Measurements from ENCODE around the gene CRISPLD2. TPM values are rescaled to one million over a fixed set of nuclear protein-coding genes. Genes with fewer than 3 reads are reported as not detected.

The CRISPLD2 gene
- total and polyA plus RNA-seq, 9 of the 15 experiments (the other 6 are each of a cell fraction or from before 2014, with no cell fraction given): 0.03 to 0.24 (median 0.04) TPM; not detected in 4

GRCh38 chr16:84879569-84880487, 60.0 kb downstream of the CRISPLD2 start (continued):
- TF ChIP-seq FUS (optimal IDR thresholded peaks at IDR 0.05; ENCODE audit: low read depth, low read length) (no peak), RFX1 (IDR thresholded peaks at IDR 0.05) (no peak), NFIX (CRISPR knock-in tag; IDR thresholded peaks at IDR 0.05; ENCODE audit: low read depth) (no peak), SNAPC5 (CRISPR knock-in tag; IDR thresholded peaks at IDR 0.05) (no peak), RUNX1 (IDR thresholded peaks at IDR 0.05; ENCODE audit: low read depth) (no peak), DDX20 (tag; IDR thresholded peaks at IDR 0.05; ENCODE audit: low read depth) (peak; percentile 78; the same call in 1 of the 2 replicates), ARNT (IDR thresholded peaks at IDR 0.05) (peak; percentile 41 to 49; a peak in 3 of 4 replicates), JUNB (CRISPR knock-in tag; conservative IDR thresholded peaks at IDR 0.05) (no peak), IRF1 (CRISPR knock-in tag; IDR thresholded peaks at IDR 0.05; ENCODE audit: borderline replicate concordance) (no peak), CHD7 (IDR thresholded peaks at IDR 0.05; ENCODE audit: low read depth, low read length) (no peak), ZBTB43 (CRISPR knock-in tag; IDR thresholded peaks at IDR 0.05) (no peak)
